ENCODE data around the gene SAMD8. TPM values are rescaled to one million over a fixed set of nuclear protein-coding genes. Genes with fewer than 3 reads are reported as not detected.

The SAMD8 gene
- total RNA-seq, 1 experiment from 2014 or later = 28.1 TPM

DNA sequence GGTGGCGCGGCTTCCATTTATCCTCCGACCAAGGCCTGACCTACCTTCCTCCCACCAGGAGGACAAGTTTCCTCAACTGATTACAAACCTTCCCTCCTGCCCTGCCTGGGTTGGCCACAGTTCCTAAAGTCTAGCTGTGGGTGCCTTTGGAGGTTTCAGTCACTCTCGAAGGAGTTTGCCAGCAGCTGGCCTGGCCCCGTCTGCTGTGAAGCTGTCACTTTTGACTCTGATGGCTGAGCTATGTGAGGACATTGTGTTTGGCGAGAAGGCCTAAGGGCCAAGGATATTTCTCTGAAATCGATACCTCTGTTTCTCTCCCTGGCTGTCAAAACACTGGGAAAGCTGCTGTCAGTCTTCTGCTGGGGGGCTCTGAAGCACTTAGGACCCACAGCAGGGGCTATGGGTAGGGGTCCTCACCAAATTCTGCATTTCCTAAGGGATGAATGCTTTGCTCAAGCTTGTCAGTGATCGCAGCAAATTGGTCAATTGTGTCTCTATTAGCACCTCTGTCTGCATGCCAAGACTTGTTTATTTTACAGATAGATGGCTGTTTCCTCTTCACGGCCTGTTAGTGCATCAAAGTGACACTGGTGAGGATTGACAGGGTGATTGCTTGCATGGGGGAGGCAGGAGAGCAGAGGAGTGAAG, 31.9 kb upstream of the SAMD8 start:
- TF ChIP-seq, protein P1, sequence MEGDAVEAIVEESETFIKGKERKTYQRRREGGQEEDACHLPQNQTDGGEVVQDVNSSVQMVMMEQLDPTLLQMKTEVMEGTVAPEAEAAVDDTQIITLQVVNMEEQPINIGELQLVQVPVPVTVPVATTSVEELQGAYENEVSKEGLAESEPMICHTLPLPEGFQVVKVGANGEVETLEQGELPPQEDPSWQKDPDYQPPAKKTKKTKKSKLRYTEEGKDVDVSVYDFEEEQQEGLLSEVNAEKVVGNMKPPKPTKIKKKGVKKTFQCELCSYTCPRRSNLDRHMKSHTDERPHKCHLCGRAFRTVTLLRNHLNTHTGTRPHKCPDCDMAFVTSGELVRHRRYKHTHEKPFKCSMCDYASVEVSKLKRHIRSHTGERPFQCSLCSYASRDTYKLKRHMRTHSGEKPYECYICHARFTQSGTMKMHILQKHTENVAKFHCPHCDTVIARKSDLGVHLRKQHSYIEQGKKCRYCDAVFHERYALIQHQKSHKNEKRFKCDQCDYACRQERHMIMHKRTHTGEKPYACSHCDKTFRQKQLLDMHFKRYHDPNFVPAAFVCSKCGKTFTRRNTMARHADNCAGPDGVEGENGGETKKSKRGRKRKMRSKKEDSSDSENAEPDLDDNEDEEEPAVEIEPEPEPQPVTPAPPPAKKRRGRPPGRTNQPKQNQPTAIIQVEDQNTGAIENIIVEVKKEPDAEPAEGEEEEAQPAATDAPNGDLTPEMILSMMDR (IDR thresholded peaks at IDR 0.05; ENCODE audit: unreplicated experiment) = no peak
- BruUV-seq (replicated peaks) = no TSS peak
- no peak for DNase-seq (ENCODE audit: unreplicated experiment)
- Mint-ChIP-seq H3K27me3 (ENCODE audit: insufficient read depth, unreplicated experiment) (no peaks in the 10 kb centered on the region), H3K27ac (ENCODE audit: low read depth, unreplicated experiment) (no peak overlapping the region), H3K36me3 (ENCODE audit: insufficient read depth, unreplicated experiment) (no peaks in the 10 kb centered on the region), H3K4me3 (ENCODE audit: unreplicated experiment) (no peak overlapping the region), H3K9me3 (ENCODE audit: unreplicated experiment) (no peaks in the 10 kb centered on the region), H3K4me1 (ENCODE audit: insufficient read depth, unreplicated experiment) (peaks cover 6% of the 10 kb centered on the region)
- intact Hi-C loops (cut with micrococcal nuclease) = no loop called here
- CTCF ChIA-PET = interaction anchor here (0.9 to 1.0 kb wide), 2 partner anchors 16 to 156 kb away, joined by 3 to 4 read pairs; partner anchors contain the start of gene COMTD1
- POLR2A ChIA-PET = interaction anchor here (0.6 to 1.3 kb wide), 2 partner anchors 32 to 1000 kb away, joined by 3 read pairs; partner anchors contain the start of gene SAMD8

DNA sequence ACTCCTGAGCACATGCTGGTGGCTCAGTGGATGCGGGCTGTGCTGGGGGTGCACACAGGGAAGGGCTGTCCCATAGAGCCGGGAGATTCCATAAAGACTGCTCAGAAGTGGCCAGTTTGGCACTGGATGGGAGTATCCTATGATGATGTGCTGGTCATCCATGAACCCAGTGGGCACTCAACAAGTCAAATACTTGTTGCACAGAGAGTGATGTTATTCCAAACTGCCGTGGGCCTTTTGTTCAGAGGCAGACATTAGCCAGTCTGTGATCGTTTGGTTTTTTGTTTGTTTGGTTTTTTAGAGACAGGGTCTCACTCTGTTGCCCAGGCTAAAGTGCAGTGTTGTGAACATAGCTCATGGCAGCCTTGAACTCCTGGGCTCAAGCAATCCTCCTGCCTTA, 30.9 kb upstream of the SAMD8 start:
- Mint-ChIP-seq H3K9me3 (ENCODE audit: unreplicated experiment) (no peaks in the 10 kb centered on the region), H3K36me3 (ENCODE audit: insufficient read depth, unreplicated experiment) (no peaks in the 10 kb centered on the region), H3K4me3 (ENCODE audit: unreplicated experiment) (no peak overlapping the region), H3K27me3 (ENCODE audit: insufficient read depth, unreplicated experiment) (no peaks in the 10 kb centered on the region), H3K4me1 (ENCODE audit: insufficient read depth, unreplicated experiment) (peaks cover 6% of the 10 kb centered on the region), H3K27ac (ENCODE audit: low read depth, unreplicated experiment) (no peak overlapping the region)
- TF ChIP-seq, protein P1 (IDR thresholded peaks at IDR 0.05; ENCODE audit: unreplicated experiment) = no peak
- CTCF ChIA-PET = interaction anchor here (1.0 kb wide), 1 partner anchor 155 kb away, joined by 4 read pairs; the partner anchor contains the start of gene COMTD1
- no TSS peak for BruUV-seq (replicated peaks)
- POLR2A ChIA-PET = no interaction called here
- intact Hi-C loops (cut with micrococcal nuclease) = no loop called here
- DNase-seq (ENCODE audit: unreplicated experiment) = no peak

DNA sequence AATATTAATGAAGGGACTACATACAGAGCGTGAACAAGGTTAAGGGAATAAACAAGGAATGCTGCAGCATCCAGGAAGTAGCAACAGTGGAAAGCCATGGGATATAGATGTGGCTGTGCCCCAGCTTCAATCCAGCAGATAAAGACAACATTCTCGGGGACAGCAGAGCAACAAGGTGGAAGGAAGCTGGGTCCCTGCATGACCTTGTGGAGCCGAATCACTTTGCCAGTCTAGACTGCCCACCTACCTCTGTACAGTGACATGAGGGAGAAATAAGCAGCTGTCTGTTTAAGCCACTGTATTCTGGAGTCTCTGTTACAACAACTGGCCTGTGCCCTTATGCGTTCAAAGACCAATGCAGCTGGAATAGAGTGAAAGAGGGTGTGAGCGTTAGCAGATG, 30.1 kb upstream of the SAMD8 start:
- no peak overlapping the region for H3K27ac Mint-ChIP-seq (ENCODE audit: low read depth, unreplicated experiment)
- H3K36me3 Mint-ChIP-seq (ENCODE audit: insufficient read depth, unreplicated experiment) = no peaks in the 10 kb centered on the region
- intact Hi-C loops (cut with micrococcal nuclease) = loop anchor here (1.0 kb wide), 1 partner anchor 13 kb away; no protein-coding TSS in a partner anchor
- ChIA-PET CTCF (no interaction called here), POLR2A (no interaction called here)
- H3K9me3 Mint-ChIP-seq (ENCODE audit: unreplicated experiment) = no peaks in the 10 kb centered on the region
- DNase-seq (ENCODE audit: unreplicated experiment) = no peak
- H3K4me1 Mint-ChIP-seq (ENCODE audit: insufficient read depth, unreplicated experiment) = peaks cover 6% of the 10 kb centered on the region
- TF ChIP-seq, protein P1 (IDR thresholded peaks at IDR 0.05; ENCODE audit: unreplicated experiment) = no peak
- no peaks in the 10 kb centered on the region for H3K27me3 Mint-ChIP-seq (ENCODE audit: insufficient read depth, unreplicated experiment)
- no peak overlapping the region for H3K4me3 Mint-ChIP-seq (ENCODE audit: unreplicated experiment)
- no TSS peak for BruUV-seq (replicated peaks)

DNA sequence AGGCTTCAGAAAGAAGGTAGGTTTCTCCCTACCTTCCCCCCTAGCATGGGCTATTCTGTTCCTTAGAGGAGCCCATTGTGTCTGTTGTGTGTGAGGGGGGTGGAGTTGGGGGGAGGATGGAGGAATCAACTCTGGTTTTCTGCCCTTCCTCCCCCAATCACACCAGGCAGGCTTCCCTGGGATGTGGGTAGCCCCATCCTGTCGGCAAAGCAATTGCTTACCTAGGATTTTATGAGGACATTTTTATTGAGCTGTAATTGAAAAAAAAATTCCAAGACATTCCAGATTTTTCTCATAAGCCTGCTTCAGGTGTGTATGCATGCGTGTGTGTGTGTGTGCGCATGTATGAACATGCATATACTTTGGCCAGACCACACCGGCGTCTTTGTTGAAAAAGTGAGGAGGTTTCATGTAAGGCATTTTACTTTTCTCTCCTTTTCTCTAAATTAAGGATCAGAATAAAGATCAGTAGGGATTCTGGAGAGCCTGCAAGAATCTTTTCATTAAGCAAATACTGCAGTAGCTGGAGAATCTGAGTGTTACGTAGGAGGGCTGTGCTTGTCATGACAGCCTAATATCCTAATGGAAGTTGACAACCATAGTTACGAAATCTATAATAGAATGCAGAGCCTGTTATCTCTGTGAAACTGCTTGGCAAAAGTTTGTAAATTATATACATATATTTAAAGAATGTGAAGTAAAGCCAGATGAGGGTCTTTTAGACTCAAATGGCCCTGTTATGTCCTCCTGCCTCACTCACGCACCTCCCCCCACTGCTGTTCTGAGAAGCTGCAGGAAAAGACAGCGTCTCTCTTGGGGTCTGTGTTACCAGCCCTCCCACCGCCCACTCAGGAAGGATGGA, 27.3 kb upstream of the SAMD8 start:
- TF ChIP-seq, protein P1 (IDR thresholded peaks at IDR 0.05; ENCODE audit: unreplicated experiment) = no peak
- H3K27ac Mint-ChIP-seq (ENCODE audit: low read depth, unreplicated experiment) = no peak overlapping the region
- ChIA-PET CTCF (interaction anchor here (0.6 kb wide), 1 partner anchor 709 kb away, joined by 3 read pairs; no protein-coding TSS in a partner anchor), POLR2A (no interaction called here)
- DNase-seq (ENCODE audit: unreplicated experiment) = no peak
- intact Hi-C loops (cut with micrococcal nuclease) = no loop called here
- no peak overlapping the region for H3K4me3 Mint-ChIP-seq (ENCODE audit: unreplicated experiment)
- no peaks in the 10 kb centered on the region for H3K9me3 Mint-ChIP-seq (ENCODE audit: unreplicated experiment)
- peaks cover 6% of the 10 kb centered on the region for H3K4me1 Mint-ChIP-seq (ENCODE audit: insufficient read depth, unreplicated experiment)
- H3K27me3 Mint-ChIP-seq (ENCODE audit: insufficient read depth, unreplicated experiment) = no peaks in the 10 kb centered on the region
- no TSS peak for BruUV-seq (replicated peaks)
- no peaks in the 10 kb centered on the region for H3K36me3 Mint-ChIP-seq (ENCODE audit: insufficient read depth, unreplicated experiment)
